Fibroblast of lung (primary cell): Measurements from ENCODE around the gene NCKAP5.

ENCODE experiments used
- CTCF ChIP-seq, 2 donors: IDR thresholded peaks in 1 of 2; conservative IDR thresholded peaks in 1 of 2; 1 replicate in 1 of 2; 2 replicates in 1 of 2; pipeline ENCODE4 v1.5.1; 2011 to 2012; ENCODE audit warnings: low read length in 2 of 2, control low read depth in 1 of 2, inconsistent platforms in 1 of 2, low read depth in 1 of 2, mild to moderate bottlenecking in 1 of 2
- EZH2 ChIP-seq: IDR thresholded peaks from 2 replicates; pipeline ENCODE4 v1.5.1; 2012; ENCODE audit warnings: low read length, control low read depth, mild to moderate bottlenecking; ENCODE audit errors: missing control alignments

GRCh38 chr2:133447303-133447702, 121.0 kb downstream of the NCKAP5 start:
- TF ChIP-seq CTCF (conservative IDR thresholded peaks at IDR 0.05 in 1 of 2, IDR thresholded peaks at IDR 0.05 in 1 of 2; ENCODE audit: low read depth in 1 of 2, low read length in 2 of 2) (no peak), EZH2 (no peak)
